Measurements from ENCODE around the gene PTPRE. TPM values are rescaled to one million over a fixed set of nuclear protein-coding genes. Genes with fewer than 3 reads are reported as not detected.

The PTPRE gene
- total RNA-seq, 6 experiments from 2014 or later, result 2.3 to 9.2 (median 2.7) TPM

DNA sequence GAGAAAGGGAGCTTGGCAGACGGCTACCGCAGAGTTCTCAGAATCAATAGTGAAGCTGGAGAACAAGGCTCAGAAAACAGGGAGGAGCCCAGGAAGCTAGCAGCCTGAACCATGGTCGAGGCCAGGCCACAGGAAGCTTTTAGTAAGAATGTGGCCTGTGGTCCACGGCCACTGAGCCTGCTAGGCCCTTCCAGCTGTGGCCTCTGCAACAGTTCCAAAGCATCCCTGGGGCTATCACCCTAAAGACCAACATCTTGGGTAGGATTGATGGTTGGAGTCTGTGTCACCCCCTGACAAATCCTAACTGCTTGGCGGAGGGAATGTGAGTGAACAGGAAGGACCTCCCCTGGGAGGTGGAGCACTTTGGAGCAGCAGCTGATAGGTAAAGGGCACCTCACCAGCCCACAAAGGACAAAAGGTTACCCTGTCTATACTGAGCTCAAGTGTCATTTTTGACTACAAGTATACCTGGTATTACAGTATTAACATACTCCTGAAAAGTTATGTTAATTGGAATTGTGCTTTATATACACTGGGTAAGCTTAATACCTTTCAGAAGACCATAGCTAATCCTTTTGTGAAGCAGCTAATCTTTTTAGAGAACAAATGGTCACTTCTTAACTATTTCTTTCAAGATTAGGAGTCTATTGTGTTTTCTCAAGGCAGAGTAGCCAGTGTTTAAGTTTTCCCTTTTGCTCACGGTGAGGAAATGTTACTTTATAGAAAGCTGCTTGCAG lies 18.7 kb downstream of the PTPRE start:
- DNase-seq (no peak), ATAC-seq (no peak)
- WGBS (ENCODE audit: insufficient coverage, low coverage, low lambda C conversion rate, missing lambda C conversion rate), result 55% methylated on average over 4 of the region's 6 CpGs
- TF ChIP-seq, protein P1, sequence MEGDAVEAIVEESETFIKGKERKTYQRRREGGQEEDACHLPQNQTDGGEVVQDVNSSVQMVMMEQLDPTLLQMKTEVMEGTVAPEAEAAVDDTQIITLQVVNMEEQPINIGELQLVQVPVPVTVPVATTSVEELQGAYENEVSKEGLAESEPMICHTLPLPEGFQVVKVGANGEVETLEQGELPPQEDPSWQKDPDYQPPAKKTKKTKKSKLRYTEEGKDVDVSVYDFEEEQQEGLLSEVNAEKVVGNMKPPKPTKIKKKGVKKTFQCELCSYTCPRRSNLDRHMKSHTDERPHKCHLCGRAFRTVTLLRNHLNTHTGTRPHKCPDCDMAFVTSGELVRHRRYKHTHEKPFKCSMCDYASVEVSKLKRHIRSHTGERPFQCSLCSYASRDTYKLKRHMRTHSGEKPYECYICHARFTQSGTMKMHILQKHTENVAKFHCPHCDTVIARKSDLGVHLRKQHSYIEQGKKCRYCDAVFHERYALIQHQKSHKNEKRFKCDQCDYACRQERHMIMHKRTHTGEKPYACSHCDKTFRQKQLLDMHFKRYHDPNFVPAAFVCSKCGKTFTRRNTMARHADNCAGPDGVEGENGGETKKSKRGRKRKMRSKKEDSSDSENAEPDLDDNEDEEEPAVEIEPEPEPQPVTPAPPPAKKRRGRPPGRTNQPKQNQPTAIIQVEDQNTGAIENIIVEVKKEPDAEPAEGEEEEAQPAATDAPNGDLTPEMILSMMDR (IDR thresholded peaks at IDR 0.05), result no peak
- TF ChIP-seq POLR2A (IDR thresholded peaks at IDR 0.05), result no peak
- no peak overlapping the region for H3K27ac ChIP-seq
- no peaks in the 10 kb centered on the region for H3K27me3 ChIP-seq
- H3K9me3 ChIP-seq, result no peaks in the 10 kb centered on the region
- no peak overlapping the region for H3K4me3 ChIP-seq
- intact Hi-C loops (cut with DNase I), result no loop called here
- H3K4me1 ChIP-seq, result no peaks in the 10 kb centered on the region
- no peaks in the 10 kb centered on the region for H3K36me3 ChIP-seq

DNA sequence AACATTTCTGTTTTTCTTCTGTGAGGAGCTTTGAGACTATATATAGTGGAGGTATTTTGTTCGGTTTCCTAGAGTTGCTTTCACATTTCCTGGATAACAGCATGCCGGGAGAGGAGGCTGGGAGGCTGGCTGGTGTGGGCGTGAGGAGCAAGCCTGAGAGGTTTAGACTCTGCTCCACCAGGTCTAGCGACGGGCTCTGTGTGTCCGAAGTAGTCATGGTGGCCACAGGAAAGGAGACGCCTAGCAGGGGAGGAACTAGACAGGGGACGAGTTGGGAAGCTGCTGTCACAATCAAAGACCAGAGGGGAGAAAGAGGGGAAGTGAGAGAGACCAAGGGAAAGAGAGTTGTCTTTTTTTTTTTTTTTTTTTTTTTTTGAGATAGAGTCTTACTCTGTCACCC lies 19.6 kb downstream of the PTPRE start:
- intact Hi-C loops (cut with DNase I), result no loop called here
- no peak overlapping the region for H3K4me3 ChIP-seq
- no peaks in the 10 kb centered on the region for H3K36me3 ChIP-seq
- no peaks in the 10 kb centered on the region for H3K27me3 ChIP-seq
- no peaks in the 10 kb centered on the region for H3K4me1 ChIP-seq
- DNase-seq, result no peak
- no peak overlapping the region for H3K27ac ChIP-seq
- WGBS (ENCODE audit: insufficient coverage, low coverage, low lambda C conversion rate, missing lambda C conversion rate), result 41% methylated on average over 8 of the region's 8 CpGs
- no peaks in the 10 kb centered on the region for H3K9me3 ChIP-seq
- ATAC-seq, result peak; percentile 53 to 73 (median 56)
- TF ChIP-seq, protein P1 (IDR thresholded peaks at IDR 0.05), result no peak
- TF ChIP-seq POLR2A (IDR thresholded peaks at IDR 0.05), result no peak

DNA sequence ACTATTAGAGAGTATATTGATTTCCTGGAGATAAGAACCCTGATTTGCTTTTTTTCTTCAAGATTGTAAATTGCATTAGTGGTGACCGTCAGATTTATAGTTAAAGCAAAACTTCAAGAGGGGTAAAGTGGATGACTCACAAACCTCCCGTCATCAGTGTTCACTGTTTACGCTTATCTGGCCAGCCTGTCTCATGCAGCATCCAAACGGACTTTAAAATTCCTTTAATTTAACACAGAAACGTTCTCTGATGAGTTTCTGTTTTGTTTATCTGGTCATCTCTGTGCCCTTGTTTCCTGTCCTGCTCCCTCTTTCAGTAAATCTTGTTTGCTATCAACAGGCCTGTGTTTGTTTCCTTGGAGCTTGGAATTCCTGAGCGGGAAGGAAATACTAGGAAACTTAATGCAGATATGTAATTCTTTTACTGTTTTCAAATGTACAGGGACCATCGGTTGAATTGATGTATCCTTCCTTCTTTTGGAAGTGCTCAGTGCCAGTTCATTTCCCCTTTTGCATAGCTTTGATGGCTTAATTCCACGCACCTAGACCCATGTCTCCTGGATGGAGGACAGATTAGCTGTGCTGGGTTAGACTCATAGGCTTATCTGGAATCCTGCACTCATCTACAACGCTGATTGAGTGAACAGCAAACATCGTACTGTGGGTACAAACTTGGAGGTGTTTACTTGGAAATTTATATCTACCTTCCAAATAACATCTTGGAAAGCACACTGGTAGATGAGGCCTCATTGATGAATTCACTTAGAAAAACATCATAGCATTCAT lies 21.3 kb downstream of the PTPRE start:
- intact Hi-C loops (cut with DNase I), result no loop called here
- Histone ChIP-seq H3K4me1 (no peaks in the 10 kb centered on the region), H3K9me3 (no peaks in the 10 kb centered on the region), H3K27ac (no peak overlapping the region), H3K36me3 (no peaks in the 10 kb centered on the region), H3K4me3 (no peak overlapping the region), H3K27me3 (no peaks in the 10 kb centered on the region)
- no peak for DNase-seq
- WGBS (ENCODE audit: insufficient coverage, low coverage, low lambda C conversion rate, missing lambda C conversion rate), result 38% methylated on average over 10 of the region's 10 CpGs
- no peak for TF ChIP-seq POLR2A (IDR thresholded peaks at IDR 0.05)
- TF ChIP-seq, protein P1 (IDR thresholded peaks at IDR 0.05), result no peak
- peak in 1 of 4 donors; percentile 36 for ATAC-seq

DNA sequence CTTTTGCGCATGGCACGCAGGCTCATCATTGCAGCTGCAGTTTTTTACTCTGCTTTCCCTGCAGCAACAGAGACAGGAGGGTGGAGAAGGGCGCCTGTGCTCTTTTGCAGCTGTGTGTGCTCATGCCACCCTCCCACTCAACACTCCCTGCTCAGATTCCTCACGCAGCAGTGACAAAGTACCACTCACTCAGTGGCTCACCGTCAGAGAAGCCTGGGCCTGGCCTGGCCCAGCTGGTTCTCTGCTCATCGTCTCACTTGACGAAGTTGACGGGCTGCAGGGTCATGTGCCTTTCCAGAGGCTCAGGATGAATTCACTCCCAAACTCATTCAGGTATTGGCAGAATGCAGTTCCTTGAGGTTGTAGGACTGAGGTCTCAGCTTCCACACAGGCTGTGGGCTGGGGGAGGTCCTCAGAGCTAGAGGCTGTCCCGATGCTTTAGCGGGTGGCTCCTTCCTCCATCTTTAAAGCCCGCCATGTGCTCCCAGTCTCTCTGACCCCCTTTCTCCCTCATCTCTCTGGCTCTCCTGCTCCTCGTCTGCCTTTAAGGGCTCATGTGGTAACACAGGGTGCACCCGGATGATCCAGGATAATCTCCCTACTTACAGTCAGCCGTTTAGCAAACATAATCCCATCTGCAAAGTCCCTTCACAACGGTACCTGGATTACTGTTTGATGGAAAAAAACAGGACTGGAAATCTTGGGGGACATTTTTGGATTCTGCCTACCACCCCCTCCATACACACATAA lies 25.8 kb downstream of the PTPRE start:
- no peak overlapping the region for H3K4me3 ChIP-seq
- intact Hi-C loops (cut with DNase I), result no loop called here
- no peaks in the 10 kb centered on the region for H3K36me3 ChIP-seq
- H3K27me3 ChIP-seq, result no peaks in the 10 kb centered on the region
- no peaks in the 10 kb centered on the region for H3K4me1 ChIP-seq
- no peaks in the 10 kb centered on the region for H3K9me3 ChIP-seq
- TF ChIP-seq, protein P1 (IDR thresholded peaks at IDR 0.05), result no peak
- no peak for TF ChIP-seq POLR2A (IDR thresholded peaks at IDR 0.05)
- DNase-seq, result no peak
- H3K27ac ChIP-seq, result no peak overlapping the region
- 70% methylated on average over 10 of the region's 15 CpGs for WGBS (ENCODE audit: insufficient coverage, low coverage, low lambda C conversion rate, missing lambda C conversion rate)
- ATAC-seq, result no peak

Data from right lobe of liver (tissue), 6 donors.